Endothelial cell of umbilical vein (primary cell): ENCODE measurements around the gene AQP2. TPM values are rescaled to one million over a fixed set of nuclear protein-coding genes. Genes with fewer than 3 reads are reported as not detected.
A peak's percentile ranks its signal among the peaks of the same experiment; 100 is the strongest.

Experiments
- BruUV-seq: library from RNA; stranded (reverse); fragments of 400-500 nt; replicated peaks from 2 replicates; lab custom pipeline; 2021; lab: Mats Ljungman, UMichigan
- CTCF ChIA-PET: fragments of 300-600, 350-600 bp; sonication (Branson Sonifier 250); formaldehyde crosslinking; loops from one replicate; lab custom pipeline; 2021; ENCODE audit warnings: antibody characterized with exemption, inconsistent platforms; lab: Charles Lee
- POLR2A ChIA-PET: fragments of 300-600, 350-600 bp; sonication (Branson Sonifier 250); formaldehyde crosslinking; loops from one replicate; lab custom pipeline; 2021; ENCODE audit warnings: antibody characterized with exemption, inconsistent platforms; lab: Charles Lee
- DNase-seq: peaks from one replicate; pipeline ENCODE4 v3.0.0-alpha.2; 2011; ENCODE audit warnings: low read depth, low spot score
- FAIRE-seq: peaks from 2 replicates; lab custom pipeline; 2011; peaks lifted over from hg19 to GRCh38; lab: Jason Lieb, UNC
- H2AFZ ChIP-seq: 2 replicates; pipeline ENCODE4 v1.6.0; 2012; ENCODE audit warnings: low read depth, low read length, control low read depth, inconsistent platforms
- H3K27ac ChIP-seq: 2 replicates; pipeline ENCODE4 v1.5.1; 2011; ENCODE audit warnings: low read depth, mild to moderate bottlenecking, control low read depth, low read length, moderate library complexity; ENCODE audit not compliant: insufficient read depth
- H3K27me3 ChIP-seq, 2 experiments: 2 replicates each; pipeline versions ENCODE4 v1.6.0 to v1.6.1; 2011; ENCODE audit warnings: low read length in 2 of 2, mixed read lengths in 1 of 2; ENCODE audit not compliant: control insufficient read depth in 2 of 2, insufficient read depth in 2 of 2
- H3K36me3 ChIP-seq, 2 experiments: 2 replicates in 1 of 2; 3 replicates in 1 of 2; pipeline ENCODE4 v1.5.1; 2011; ENCODE audit warnings: low read length in 2 of 2, mild to moderate bottlenecking in 1 of 2, moderate library complexity in 1 of 2; ENCODE audit not compliant: control insufficient read depth in 2 of 2, insufficient read depth in 2 of 2; ENCODE audit errors: extremely low read depth in 1 of 2
- H3K4me1 ChIP-seq: 3 replicates; pipeline ENCODE4 v1.5.1; 2011; ENCODE audit warnings: mild to moderate bottlenecking, low read length; ENCODE audit not compliant: control insufficient read depth, insufficient read depth; ENCODE audit errors: extremely low read depth
- H3K4me2 ChIP-seq: 2 replicates; pipeline ENCODE4 v1.6.1; 2011; ENCODE audit warnings: low read length, control low read depth, mixed read lengths; ENCODE audit not compliant: insufficient read depth
- H3K4me3 ChIP-seq, 3 experiments: fragments of 200-600 bp in 1 of 3; sonication (generic), shearing (Covaris generic) in 1 of 3; replicated peaks in 1 of 3; 2 replicates each; pipeline ENCODE4 v1.5.1; 2011 to 2016; ENCODE audit warnings: control low read depth in 3 of 3, low read length in 3 of 3, mild to moderate bottlenecking in 2 of 3, inconsistent platforms in 1 of 3, low read depth in 1 of 3, moderate library complexity in 1 of 3; ENCODE audit not compliant: insufficient read depth in 1 of 3
- H3K79me2 ChIP-seq: 2 replicates; pipeline ENCODE4 v1.6.0; 2012; ENCODE audit warnings: low read length, inconsistent platforms; ENCODE audit not compliant: control insufficient read depth, insufficient read depth
- H3K9ac ChIP-seq: replicated peaks from 2 replicates; pipeline ENCODE3; 2011; ENCODE audit warnings: low read length, control low read depth; ENCODE audit not compliant: insufficient read depth; ENCODE audit errors: extremely low read depth
- H3K9me1 ChIP-seq: replicated peaks from 3 replicates; pipeline ENCODE4 v1.6.0; 2011; ENCODE audit warnings: mild to moderate bottlenecking, low read length; ENCODE audit not compliant: control insufficient read depth, insufficient read depth; ENCODE audit errors: extremely low read depth
- H3K9me3 ChIP-seq: replicated peaks from 2 replicates; pipeline ENCODE4 v1.5.1; 2012; ENCODE audit warnings: low read length, inconsistent platforms; ENCODE audit not compliant: control insufficient read depth, insufficient read depth
- H4K20me1 ChIP-seq: replicated peaks from 2 replicates; pipeline ENCODE3; 2011; ENCODE audit warnings: mild to moderate bottlenecking, low read length; ENCODE audit not compliant: control insufficient read depth, insufficient read depth; ENCODE audit errors: extremely low read depth
- CTCF ChIP-seq, 2 donors: IDR thresholded peaks; 1 replicate in 1 of 2; 2 replicates in 1 of 2; pipeline ENCODE4 v1.5.1; 2011; ENCODE audit warnings: low read length in 2 of 2, mild to moderate bottlenecking in 2 of 2, moderate library complexity in 2 of 2, control low read depth in 1 of 2, inconsistent platforms in 1 of 2, low read depth in 1 of 2; ENCODE audit not compliant: insufficient read depth in 1 of 2; ENCODE audit errors: extremely low read depth in 1 of 2
- EZH2 ChIP-seq: IDR thresholded peaks from 2 replicates; pipeline ENCODE4 v1.6.1; 2012; ENCODE audit warnings: borderline replicate concordance, low read depth, mild to moderate bottlenecking, moderate library complexity, low read length, inconsistent platforms; ENCODE audit not compliant: severe bottlenecking
- dilution Hi-C: fragments of 300-500 bp; cut with MboI; formaldehyde crosslinking; loops from one replicate; pipeline ENCODE4 v1.15.0; 2019; ENCODE audit warnings: low sequenced_read_pairs; ENCODE audit not compliant: extremely low pct_ligation_motif_present
- intact Hi-C: fragments of 100-400 bp; cut with micrococcal nuclease; formaldehyde crosslinking; loops from one replicate; pipeline ENCODE4 v1.10.0; 2022
- polyA plus RNA-seq, 4 experiments: library from polyadenylated mRNA; depleted of rRNA in 3 of 4; stranded (reverse) in 3 of 4; unstranded in 1 of 4; fragments of >200 nt; gene quantifications; 2 replicates each; pipeline versions ENCODE4 v1.2.1 to v1.2.3, GENCODE V29; 2011 to 2012; ENCODE audit warnings: missing spikeins in 1 of 4
- total RNA-seq: library from RNA; stranded (reverse); gene quantifications from 2 replicates; pipeline ENCODE4 v1.2.3, GENCODE V29; 2021

Gene AQP2
- total and polyA plus RNA-seq, 2 donors (not counting 3 experiments of a cell fraction or from before 2014, with no cell fraction given), result not detected

- H4K20me1 ChIP-seq, result no peaks in the 10 kb centered on the region
- intact Hi-C loops, result no loop called here
- H3K4me2 ChIP-seq, result no peak overlapping the region
- no peak for DNase-seq
- H3K27me3 ChIP-seq, result no peaks in the 10 kb centered on the region
- no peaks in the 10 kb centered on the region for H3K79me2 ChIP-seq
- no peak overlapping the region for H2AFZ ChIP-seq
- FAIRE-seq, result no peak
- H3K27ac ChIP-seq, result no peak overlapping the region
- TF ChIP-seq CTCF (IDR thresholded peaks at IDR 0.05; ENCODE audit: extremely low read depth in 1 of 2, insufficient read depth in 1 of 2, low read depth in 1 of 2, low read length in 2 of 2) (no peak), EZH2 (peak; percentile 51)
- no peaks in the 10 kb centered on the region for H3K36me3 ChIP-seq
- no peak overlapping the region for H3K4me3 ChIP-seq
- H3K9me1 ChIP-seq, result no peaks in the 10 kb centered on the region
- ChIA-PET CTCF (interaction anchor here (1.1 to 4.3 kb wide), 5 partner anchors 15 to 110 kb away, joined by 3 to 61 read pairs (median 7); no protein-coding TSS in a partner anchor), POLR2A (interaction anchor here (2.5 kb wide), 1 partner anchor 91 kb away, joined by 11 read pairs; no protein-coding TSS in a partner anchor)
- peaks cover 30% of the 10 kb centered on the region for H3K4me1 ChIP-seq
- dilution Hi-C loops, result loop anchor here (25.0 kb wide), 1 partner anchor 102 kb away; the partner anchor contains the start of gene ASIC1
- H3K9me3 ChIP-seq, result no peaks in the 10 kb centered on the region
- H3K9ac ChIP-seq, result no peak overlapping the region
- BruUV-seq, result no TSS peak
Observed at GRCh38 chr12:49960474-49961110, 10.1 kb downstream of the AQP2 start.
